Testis (tissue), 2 donors: ENCODE data around the gene NCS1.

Source experiments
- CTCF ChIP-seq, 3 experiments: fragments of 450-650 bp in 2 of 3; fragments of 200-600 bp in 1 of 3; sonication (generic) in 1 of 3; IDR thresholded peaks; one replicate each; pipeline ENCODE4 v1.5.1; 2016 to 2019; ENCODE audit warnings: antibody characterized with exemption in 3 of 3, mild to moderate bottlenecking in 2 of 3, moderate library complexity in 1 of 3
- POLR2A ChIP-seq: fragments of 450-650 bp; IDR thresholded peaks from one replicate; pipeline ENCODE4 v1.6.1; 2017; ENCODE audit warnings: antibody characterized with exemption, mild to moderate bottlenecking, moderate library complexity

- TF ChIP-seq CTCF (IDR thresholded peaks at IDR 0.05), result no peak
- no peak for TF ChIP-seq POLR2A
These were observed 13.4 kb downstream of the NCS1 start for GRCh38 chr9:130185490-130186031.
